ENCODE measurements around the gene TTC27. TPM values are rescaled to one million over a fixed set of nuclear protein-coding genes. Genes with fewer than 3 reads are reported as not detected.

Gene TTC27
- total and polyA plus RNA-seq, 2 of the 13 experiments (the other 11 are each of a cell fraction or from before 2014, with no cell fraction given): 26.7 to 44.7 TPM

GRCh38 chr2:32627814-32628579 is at the start of gene TTC27 (continued):
- no peak for TF ChIP-seq HNF1A (IDR thresholded peaks at IDR 0.05; ENCODE audit: low read depth)
- TF ChIP-seq HNF1A (CRISPR knock-in tag; IDR thresholded peaks at IDR 0.05; ENCODE audit: borderline replicate concordance): no peak
- TF ChIP-seq GMEB1 (CRISPR knock-in tag; IDR thresholded peaks at IDR 0.05; ENCODE audit: borderline replicate concordance): peak; percentile 78; the same call in 1 of the 2 replicates
- peak; percentile 85 for TF ChIP-seq HNF1B (CRISPR knock-in tag; IDR thresholded peaks at IDR 0.05)
- TF ChIP-seq MTF2 (CRISPR knock-in tag; IDR thresholded peaks at IDR 0.05; ENCODE audit: borderline replicate concordance): peak; percentile 52; the same call in 1 of the 2 replicates
- TF ChIP-seq SPEN (CRISPR knock-in tag; IDR thresholded peaks at IDR 0.05; ENCODE audit: low read depth): peak; percentile 44; the same call in 1 of the 2 replicates
- TF ChIP-seq ZNF691 (CRISPR knock-in tag; IDR thresholded peaks at IDR 0.05; ENCODE audit: borderline replicate concordance, low read depth): peak; percentile 38; the same call in 1 of the 2 replicates
- TF ChIP-seq NFKB2 (CRISPR knock-in tag; IDR thresholded peaks at IDR 0.05; ENCODE audit: borderline replicate concordance): 0 out of 2 replicates have a peak, but pooled peaks have one; percentile 10
- TF ChIP-seq ZNF292 (CRISPR knock-in tag; IDR thresholded peaks at IDR 0.05; ENCODE audit: borderline replicate concordance, low read depth): no peak
- TF ChIP-seq TCF7 (IDR thresholded peaks at IDR 0.05; ENCODE audit: low read depth): peak; percentile 10; the same call in 1 of the 2 replicates
- peak; percentile 63; the same call in 1 of the 2 replicates for TF ChIP-seq UBTF (CRISPR knock-in tag; IDR thresholded peaks at IDR 0.05)
- peak; percentile 76; the same call in 1 of the 2 replicates for TF ChIP-seq ARNTL (CRISPR knock-in tag; IDR thresholded peaks at IDR 0.05)
- peak; percentile 100 for TF ChIP-seq MXI1 (IDR thresholded peaks at IDR 0.05; ENCODE audit: borderline replicate concordance, low read depth, low read length)
- TF ChIP-seq ZNF18 (CRISPR knock-in tag; IDR thresholded peaks at IDR 0.05; ENCODE audit: insufficient replicate concordance): peak; percentile 49

Measured in HepG2 (cell line).